GM19351 (cell line): Measurements from ENCODE around the gene SMG5.
"Not testable (repeated sequence)": the region's sequence is repeated elsewhere in the genome, so short reads cannot be mapped to it uniquely, and the experiment has no call there.

ENCODE experiments used
- ATAC-seq: cut with Tn5 transposase; IDR thresholded peaks from one replicate; pipeline ENCODE4 v1.9.1; 2021; ENCODE audit warnings: mild to moderate bottlenecking, moderate library complexity; ENCODE audit not compliant: unreplicated experiment

The SMG5 gene

DNA sequence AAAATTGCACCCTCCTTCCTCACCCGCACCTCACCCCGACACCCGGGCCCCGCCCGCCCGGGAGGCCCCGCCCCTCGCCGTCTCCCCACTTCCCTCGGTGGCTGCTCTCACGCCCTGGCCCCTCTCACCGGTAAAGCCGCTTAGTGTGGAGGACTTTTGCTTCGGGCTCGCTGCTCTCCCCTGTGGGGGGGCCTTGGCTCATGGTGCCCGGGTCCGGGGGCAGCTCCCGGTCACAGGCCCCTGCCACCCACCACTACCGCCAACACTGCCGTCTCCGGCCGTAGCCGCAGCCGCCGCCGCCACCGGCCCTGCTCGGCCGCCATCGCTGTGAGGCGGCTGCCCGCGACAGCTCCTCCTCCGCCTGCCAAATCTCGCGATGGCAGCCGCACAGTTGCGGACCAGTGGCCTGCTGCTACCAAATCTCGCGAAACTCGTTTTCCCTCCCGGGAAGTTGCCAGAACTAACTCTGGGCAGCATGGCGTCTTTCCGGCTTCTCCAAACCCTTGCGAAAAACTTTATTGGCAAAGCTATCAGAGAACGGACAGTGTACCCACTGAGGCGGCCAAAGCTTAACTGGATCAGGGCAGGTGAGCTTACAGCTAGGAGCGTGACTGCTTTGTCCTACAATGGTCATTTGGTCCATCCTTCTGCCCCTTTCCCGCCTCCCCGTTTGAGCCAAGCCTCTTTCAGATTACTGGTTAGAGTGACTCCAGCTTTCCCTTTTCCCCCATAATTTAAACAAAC, at the start of gene SMG5:
TSS of gene SMG5 (minus strand) at position 347 of the 744 bp plus-strand sequence. CDS start at position 202, 145 bp downstream.
- ATAC-seq: peak; percentile 78

- ATAC-seq: not testable (repeated sequence)
Observed at GRCh38 chr1:156323179-156323578, 40.6 kb upstream of the SMG5 start.

- no peak for ATAC-seq
Observed at GRCh38 chr1:156320560-156320959, 37.9 kb upstream of the SMG5 start.

DNA sequence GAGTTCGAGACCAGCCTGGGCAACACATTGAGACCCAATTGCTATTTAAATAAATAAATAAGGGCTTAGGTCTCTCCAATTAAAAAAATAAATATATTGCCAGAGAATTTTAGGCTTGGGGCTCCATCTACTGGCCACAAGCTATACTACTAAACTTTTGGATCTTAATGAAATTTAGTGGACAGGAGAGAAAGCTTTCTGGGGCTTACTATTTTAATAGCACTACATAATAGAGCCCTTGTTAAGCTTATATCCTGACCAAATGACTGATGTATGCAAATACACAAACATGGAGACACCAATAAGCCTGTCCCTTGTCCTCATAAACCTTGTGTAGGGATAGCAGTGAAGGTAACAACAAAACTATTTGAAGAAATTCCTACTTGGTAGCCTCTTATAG, 37.0 kb upstream of the SMG5 start:
- no peak for ATAC-seq

DNA sequence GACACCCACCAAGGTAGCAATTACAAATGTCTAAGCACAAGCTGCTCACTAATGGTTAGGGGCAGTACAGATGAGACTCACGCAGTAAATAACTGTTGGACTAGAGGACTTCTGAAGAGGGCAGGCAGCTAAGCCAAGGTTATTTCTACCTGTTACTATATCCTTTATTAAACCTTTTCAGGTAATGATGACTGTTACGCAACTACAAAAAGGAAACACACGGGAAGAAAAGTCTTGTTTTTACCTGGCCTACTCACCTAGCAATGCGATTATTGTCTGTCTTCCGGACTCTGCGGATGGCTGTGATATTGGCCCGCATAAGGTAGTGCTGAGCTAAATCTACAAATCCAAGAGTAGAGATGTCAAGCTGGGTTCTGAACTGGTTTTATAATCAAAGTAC, 34.3 kb upstream of the SMG5 start:
- no peak for ATAC-seq

DNA sequence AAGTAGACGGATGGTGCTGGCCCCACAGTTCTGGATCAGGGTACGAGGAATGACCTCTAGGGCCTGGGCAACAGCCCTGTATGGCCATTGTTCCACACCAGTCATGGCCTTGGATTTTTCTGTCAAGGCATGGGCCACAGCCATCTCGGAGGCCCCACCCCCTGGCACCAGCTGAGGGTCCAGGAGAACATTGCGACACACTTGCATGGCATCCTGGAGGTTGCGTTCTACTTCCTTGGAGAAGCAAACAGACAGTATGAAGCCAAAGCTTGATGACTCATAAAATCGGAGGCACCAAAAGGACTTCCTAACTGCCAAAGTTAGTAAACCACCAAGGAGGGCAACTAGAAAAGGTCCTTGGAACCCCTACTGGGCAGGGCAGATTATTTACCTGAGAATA, 28.3 kb upstream of the SMG5 start:
- no peak for ATAC-seq

- no peak for ATAC-seq
Observed at GRCh38 chr1:156308078-156308477, 25.5 kb upstream of the SMG5 start.

GRCh38 chr1:156305215-156305614, 22.6 kb upstream of the SMG5 start:
- ATAC-seq: no peak

GRCh38 chr1:156303241-156303640, 20.6 kb upstream of the SMG5 start:
- no peak for ATAC-seq

GRCh38 chr1:156298852-156299357, 16.3 kb upstream of the SMG5 start, which contains the start of gene VHLL:
VHLL (minus strand) TSS chr1:156299307; CDS start chr1:156299189, 118 bp downstream.
- ATAC-seq: no peak

- peak; percentile 49 for ATAC-seq
Observed at GRCh38 chr1:156295391-156295947, 12.8 kb upstream of the SMG5 start, which contains the start of gene GLMP. GLMP (minus strand) TSS chr1:156295679; CDS start chr1:156295645, 34 bp downstream.

- ATAC-seq: no peak
Observed at GRCh38 chr1:156293895-156294294, 11.3 kb upstream of the SMG5 start.

DNA sequence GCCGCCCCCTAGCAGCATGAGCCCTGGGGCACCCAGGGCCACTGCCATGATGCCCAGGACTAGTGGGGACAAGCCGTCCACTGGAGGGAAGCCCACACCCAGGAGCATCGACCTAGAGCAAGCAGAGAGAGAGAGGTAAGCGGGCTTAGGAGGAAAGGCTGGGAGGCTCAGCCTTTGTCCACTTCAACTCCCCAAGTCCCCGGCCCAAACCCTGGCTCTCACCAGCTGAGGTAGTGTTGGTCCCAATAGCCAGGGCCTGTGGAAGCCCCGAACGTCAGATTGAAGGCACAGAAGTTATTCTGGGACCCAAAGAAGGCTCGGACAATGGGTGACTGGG, 10.4 kb upstream of the SMG5 start:
- ATAC-seq: no peak

- no peak for ATAC-seq
Observed at GRCh38 chr1:156291226-156292061, 8.8 kb upstream of the SMG5 start.

DNA sequence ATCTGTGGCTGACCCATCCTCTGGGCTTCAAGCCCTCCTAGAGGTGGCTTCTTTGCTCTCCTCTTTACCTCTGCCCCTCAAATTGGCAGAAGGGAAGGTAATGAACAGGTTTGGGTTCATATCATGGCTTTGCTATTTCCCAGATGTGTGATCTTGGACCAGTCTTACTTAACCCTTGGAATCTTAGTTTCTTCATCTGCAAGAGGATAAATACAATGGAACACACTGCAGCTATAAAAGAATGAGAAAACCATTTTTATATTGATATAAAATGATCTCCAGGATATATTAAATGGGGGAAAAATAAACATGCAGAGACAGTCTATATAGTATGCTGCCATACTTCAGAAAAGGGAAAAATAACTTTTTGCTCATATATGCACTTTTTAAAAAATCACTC, 7.2 kb upstream of the SMG5 start:
- no peak for ATAC-seq

DNA sequence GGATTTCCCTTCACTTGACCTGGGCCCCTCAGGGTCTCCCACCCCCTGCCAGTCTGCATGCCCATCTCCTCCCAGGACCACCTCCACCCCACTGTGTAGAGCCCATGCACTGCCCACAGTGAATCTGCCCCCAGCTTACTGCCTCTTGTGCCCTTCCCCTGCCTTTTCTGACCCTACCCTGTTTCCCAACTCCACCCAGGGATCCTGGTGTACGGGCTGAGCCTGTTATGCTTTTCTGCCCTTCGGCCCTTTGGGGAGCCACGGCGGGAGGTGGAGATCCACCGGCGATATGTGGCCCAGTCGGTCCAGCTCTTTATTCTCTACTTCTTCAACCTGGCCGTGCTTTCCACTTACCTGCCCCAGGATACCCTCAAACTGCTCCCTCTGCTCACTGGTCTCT, 3.4 kb upstream of the SMG5 start:
- no peak for ATAC-seq

DNA sequence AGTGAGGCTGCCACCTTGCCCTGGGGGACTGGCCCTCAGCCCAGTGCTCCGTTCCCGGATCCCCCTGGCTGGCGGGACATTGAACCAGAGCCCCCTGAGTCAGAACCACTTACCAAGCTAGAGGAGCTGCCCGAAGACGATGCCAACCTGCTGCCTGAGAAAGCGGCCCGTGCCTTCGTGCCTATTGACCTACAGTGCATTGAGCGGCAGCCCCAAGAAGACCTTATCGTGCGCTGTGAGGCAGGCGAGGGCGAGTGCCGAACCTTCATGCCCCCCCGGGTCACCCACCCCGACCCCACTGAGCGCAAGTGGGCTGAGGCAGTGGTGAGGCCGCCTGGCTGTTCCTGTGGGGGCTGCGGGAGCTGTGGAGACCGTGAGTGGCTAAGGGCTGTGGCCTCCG, 2.8 kb upstream of the SMG5 start:
- ATAC-seq: no peak

DNA sequence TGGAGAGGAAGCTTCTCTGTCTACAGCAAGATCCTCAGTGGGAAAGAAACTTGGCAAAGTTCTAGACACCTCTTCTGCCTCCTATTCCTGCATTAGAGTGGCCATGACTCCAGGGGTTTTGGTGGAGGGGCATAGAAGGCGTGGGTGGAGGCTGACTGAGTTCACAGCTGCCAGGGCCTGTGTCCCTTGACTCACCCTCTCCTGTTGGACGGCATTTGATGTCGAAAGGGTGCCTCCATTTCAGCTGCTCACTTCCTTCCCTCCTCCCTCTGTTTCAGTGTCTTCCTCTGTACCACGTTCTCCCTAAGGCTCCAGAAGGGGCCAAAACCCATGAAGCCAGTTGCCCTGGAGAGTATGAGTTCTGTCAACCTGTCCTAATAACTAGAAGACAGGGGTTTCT, 2.1 kb upstream of the SMG5 start:
- no peak for ATAC-seq

GRCh38 chr1:156284112-156284511, 1.5 kb upstream of the SMG5 start, which contains the start of gene TMEM79:
TMEM79 (plus strand) TSS chr1:156284325; CDS start chr1:156285227, 902 bp downstream.
- ATAC-seq: no peak

- ATAC-seq: no peak
Observed at GRCh38 chr1:156283521-156283920, 896 bp upstream of the SMG5 start.

DNA sequence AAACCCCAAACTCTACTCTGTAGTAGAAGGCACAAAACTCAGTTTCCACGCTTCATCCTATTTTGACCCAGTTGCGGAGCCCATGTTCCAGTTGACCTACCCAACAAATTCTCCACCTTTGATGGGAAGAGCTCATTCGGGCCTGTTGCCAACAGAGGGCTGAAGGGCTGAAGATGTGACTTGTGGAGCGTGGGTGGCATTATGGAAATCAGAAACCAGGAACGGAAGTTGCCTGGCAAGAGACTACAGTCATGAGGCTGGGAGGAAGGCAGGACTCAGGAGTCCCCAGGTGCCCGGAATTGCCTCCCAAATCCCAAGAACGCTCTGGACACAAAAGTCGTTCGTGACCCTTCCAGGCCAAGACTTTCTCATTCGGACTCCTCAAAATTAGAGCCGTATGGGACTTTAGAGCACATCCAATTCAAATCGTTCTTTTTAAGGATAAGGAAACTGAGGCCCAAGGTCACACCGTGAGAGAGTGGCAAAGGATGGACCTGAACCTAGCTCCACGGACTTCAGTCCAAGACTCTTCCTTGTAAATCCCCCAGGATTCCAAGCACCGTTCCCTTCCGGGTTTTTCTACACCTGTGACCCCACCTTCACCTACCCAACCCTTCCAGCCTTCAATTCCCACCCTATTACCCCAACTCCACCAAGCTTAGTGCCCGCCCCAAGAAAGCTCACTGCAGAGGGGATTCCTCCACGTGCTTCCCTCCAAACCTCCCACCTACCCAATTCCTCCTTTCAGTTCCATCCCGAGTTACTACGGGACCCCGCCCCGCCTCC, 739 bp downstream of the SMG5 start:
- peak; percentile 3 for ATAC-seq
